GM21825 (cell line): ENCODE measurements around the gene CNTNAP5.

ENCODE experiments used
- ATAC-seq: cut with Tn5 transposase; IDR thresholded peaks from one replicate; pipeline ENCODE4 v1.9.1; 2021; ENCODE audit warnings: mild to moderate bottlenecking, moderate library complexity; ENCODE audit not compliant: unreplicated experiment

The CNTNAP5 gene

GRCh38 chr2:124053796-124054195 lies 28.7 kb downstream of the CNTNAP5 start:
- ATAC-seq: no peak

GRCh38 chr2:124063596-124063995 lies 38.5 kb downstream of the CNTNAP5 start:
- no peak for ATAC-seq

- no peak for ATAC-seq
Observed at GRCh38 chr2:124065636-124066035, 40.5 kb downstream of the CNTNAP5 start.

GRCh38 chr2:124066776-124067175 lies 41.7 kb downstream of the CNTNAP5 start:
- ATAC-seq: no peak

GRCh38 chr2:124079045-124079444 lies 54.0 kb downstream of the CNTNAP5 start:
- ATAC-seq: no peak

GRCh38 chr2:124080281-124081153 lies 55.4 kb downstream of the CNTNAP5 start:
- ATAC-seq: no peak

GRCh38 chr2:124081154-124081716 lies 56.1 kb downstream of the CNTNAP5 start:
- ATAC-seq: no peak

GRCh38 chr2:124088616-124089015 lies 63.5 kb downstream of the CNTNAP5 start:
- no peak for ATAC-seq

GRCh38 chr2:124091721-124092120 lies 66.6 kb downstream of the CNTNAP5 start:
- no peak for ATAC-seq

- ATAC-seq: no peak
Observed at GRCh38 chr2:124092651-124093050, 67.6 kb downstream of the CNTNAP5 start.

GRCh38 chr2:124104914-124105313 lies 79.8 kb downstream of the CNTNAP5 start:
- no peak for ATAC-seq

GRCh38 chr2:124112206-124112605 lies 87.1 kb downstream of the CNTNAP5 start:
- ATAC-seq: no peak

- ATAC-seq: no peak
Observed at GRCh38 chr2:124112966-124113365, 87.9 kb downstream of the CNTNAP5 start.

GRCh38 chr2:124120246-124120645 lies 95.2 kb downstream of the CNTNAP5 start:
- no peak for ATAC-seq

- ATAC-seq: no peak
Observed at GRCh38 chr2:124121106-124121505, 96.0 kb downstream of the CNTNAP5 start.

- ATAC-seq: no peak
Observed at GRCh38 chr2:124121760-124122275, 96.7 kb downstream of the CNTNAP5 start.

GRCh38 chr2:124122340-124122739 lies 97.3 kb downstream of the CNTNAP5 start:
- ATAC-seq: no peak

- ATAC-seq: no peak
Observed at GRCh38 chr2:124131276-124131675, 106.2 kb downstream of the CNTNAP5 start.

- no peak for ATAC-seq
Observed at GRCh38 chr2:124136110-124136509, 111.0 kb downstream of the CNTNAP5 start.

- ATAC-seq: no peak
Observed at GRCh38 chr2:124138076-124138475, 113.0 kb downstream of the CNTNAP5 start.

GRCh38 chr2:124145982-124146381 lies 120.9 kb downstream of the CNTNAP5 start:
- no peak for ATAC-seq

- no peak for ATAC-seq
Observed at GRCh38 chr2:124147552-124147951, 122.5 kb downstream of the CNTNAP5 start.
